ENCODE measurements around the gene CACNG7.

The CACNG7 gene

DNA sequence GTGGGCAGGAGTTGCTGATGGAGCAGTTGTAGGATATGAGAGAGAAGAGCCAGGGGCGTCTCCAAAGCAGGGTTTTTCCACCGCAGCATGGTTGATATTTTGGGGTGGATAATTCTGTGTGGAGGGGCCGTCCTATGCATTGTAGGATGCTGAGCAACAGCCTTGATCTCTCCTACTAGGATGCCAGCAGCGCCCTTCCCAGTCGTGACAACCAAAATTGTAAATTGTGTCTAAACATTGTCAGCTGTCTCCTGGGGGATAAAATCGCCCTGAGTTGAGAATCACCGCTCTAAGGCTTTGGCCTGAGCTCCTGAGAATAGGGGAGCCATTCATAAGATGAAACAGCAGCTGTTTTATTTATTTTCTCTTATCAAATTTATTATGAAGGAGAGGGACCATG lies 57.9 kb downstream of the CACNG7 start:
- DNase-seq = no peak
- Mint-ChIP-seq H3K4me1 (no peaks in the 10 kb centered on the region), H3K4me3 (no peak overlapping the region), H3K9me3 (no peaks in the 10 kb centered on the region), H3K27me3 (peaks cover 39% of the 10 kb centered on the region), H3K36me3 (ENCODE audit: low read depth) (no peaks in the 10 kb centered on the region), H3K27ac (no peak overlapping the region)
- ATAC-seq = no peak

DNA sequence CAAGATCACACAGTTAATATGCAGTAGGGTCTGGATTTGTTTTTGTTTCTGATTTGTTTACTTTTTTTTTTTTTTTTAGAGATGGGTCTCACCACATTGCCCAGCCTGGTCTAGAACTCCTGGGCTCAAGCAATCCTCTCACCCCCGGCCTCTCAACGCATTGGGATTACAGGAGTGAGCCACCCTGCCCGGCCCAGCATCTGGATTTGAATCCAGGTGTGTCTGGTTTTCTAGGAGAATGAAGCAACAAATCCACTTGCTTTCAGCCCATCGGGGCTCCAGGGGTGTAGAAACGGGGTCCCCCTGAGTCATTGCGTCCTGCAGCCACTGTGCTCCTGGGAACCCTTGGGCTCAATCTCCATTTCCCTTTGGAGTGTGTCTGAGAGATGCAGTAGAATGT lies 60.3 kb downstream of the CACNG7 start:
- Mint-ChIP-seq H3K4me3 (no peak overlapping the region), H3K27me3 (peaks cover 39% of the 10 kb centered on the region), H3K9me3 (no peaks in the 10 kb centered on the region), H3K4me1 (no peaks in the 10 kb centered on the region), H3K36me3 (ENCODE audit: low read depth) (no peaks in the 10 kb centered on the region), H3K27ac (no peak overlapping the region)
- ATAC-seq = no peak
- no peak for DNase-seq

- DNase-seq = no peak
- ATAC-seq = no peak
- no peaks in the 10 kb centered on the region for H3K36me3 Mint-ChIP-seq (ENCODE audit: low read depth)
- H3K4me3 Mint-ChIP-seq = no peak overlapping the region
- no peaks in the 10 kb centered on the region for H3K9me3 Mint-ChIP-seq
- H3K27me3 Mint-ChIP-seq = peaks cover 37% of the 10 kb centered on the region
- H3K4me1 Mint-ChIP-seq = no peaks in the 10 kb centered on the region
- H3K27ac Mint-ChIP-seq = no peak overlapping the region
Observed at GRCh38 chr19:53971673-53972072, 62.6 kb downstream of the CACNG7 start.

DNA sequence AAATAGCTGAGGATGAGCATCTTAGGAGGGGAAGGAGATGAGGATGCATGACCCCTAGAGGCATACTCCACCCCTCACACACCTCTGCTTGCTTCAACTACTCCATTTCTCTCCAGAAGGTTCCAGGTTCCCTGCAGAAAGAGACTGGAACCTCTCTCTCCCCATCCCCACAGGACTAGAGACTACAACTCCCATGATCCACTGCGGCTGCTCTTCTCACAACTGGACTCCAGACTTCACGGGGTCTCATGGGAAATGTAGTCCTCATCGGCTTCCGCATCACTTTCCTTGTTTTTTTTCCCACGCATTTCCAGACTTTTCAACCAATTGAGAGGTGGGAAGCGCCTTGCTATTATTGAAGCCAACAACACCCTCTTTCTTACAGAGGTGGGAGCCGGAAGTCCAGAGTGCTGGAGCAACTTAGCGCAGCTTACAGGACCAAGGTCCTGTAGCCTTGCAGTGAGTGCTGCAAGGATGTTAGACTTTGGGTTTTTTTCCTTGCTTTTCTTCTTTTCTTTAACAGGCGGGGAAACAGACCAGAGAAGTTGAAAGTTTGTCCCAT lies 68.4 kb downstream of the CACNG7 start:
- peaks cover 67% of the 10 kb centered on the region for H3K27me3 Mint-ChIP-seq
- ATAC-seq (peak; percentile 70), DNase-seq (peak; percentile 61)
- peaks cover 25% of the 10 kb centered on the region for H3K4me1 Mint-ChIP-seq
- peaks cover 9% of the 10 kb centered on the region for H3K36me3 Mint-ChIP-seq (ENCODE audit: low read depth)
- H3K4me3 Mint-ChIP-seq = peak overlapping the region; percentile 35
- peaks cover 15% of the 10 kb centered on the region for H3K9me3 Mint-ChIP-seq
- H3K27ac Mint-ChIP-seq = peak overlapping the region; percentile 3

- DNase-seq = peak; percentile 23
- Mint-ChIP-seq H3K27ac (no peak overlapping the region), H3K27me3 (peaks cover 61% of the 10 kb centered on the region), H3K36me3 (ENCODE audit: low read depth) (peaks cover 9% of the 10 kb centered on the region), H3K4me3 (peak overlapping the region; percentile 35), H3K9me3 (peaks cover 15% of the 10 kb centered on the region), H3K4me1 (peaks cover 25% of the 10 kb centered on the region)
- no peak for ATAC-seq
Observed at GRCh38 chr19:53977991-53978731, 69.1 kb downstream of the CACNG7 start.

DNA sequence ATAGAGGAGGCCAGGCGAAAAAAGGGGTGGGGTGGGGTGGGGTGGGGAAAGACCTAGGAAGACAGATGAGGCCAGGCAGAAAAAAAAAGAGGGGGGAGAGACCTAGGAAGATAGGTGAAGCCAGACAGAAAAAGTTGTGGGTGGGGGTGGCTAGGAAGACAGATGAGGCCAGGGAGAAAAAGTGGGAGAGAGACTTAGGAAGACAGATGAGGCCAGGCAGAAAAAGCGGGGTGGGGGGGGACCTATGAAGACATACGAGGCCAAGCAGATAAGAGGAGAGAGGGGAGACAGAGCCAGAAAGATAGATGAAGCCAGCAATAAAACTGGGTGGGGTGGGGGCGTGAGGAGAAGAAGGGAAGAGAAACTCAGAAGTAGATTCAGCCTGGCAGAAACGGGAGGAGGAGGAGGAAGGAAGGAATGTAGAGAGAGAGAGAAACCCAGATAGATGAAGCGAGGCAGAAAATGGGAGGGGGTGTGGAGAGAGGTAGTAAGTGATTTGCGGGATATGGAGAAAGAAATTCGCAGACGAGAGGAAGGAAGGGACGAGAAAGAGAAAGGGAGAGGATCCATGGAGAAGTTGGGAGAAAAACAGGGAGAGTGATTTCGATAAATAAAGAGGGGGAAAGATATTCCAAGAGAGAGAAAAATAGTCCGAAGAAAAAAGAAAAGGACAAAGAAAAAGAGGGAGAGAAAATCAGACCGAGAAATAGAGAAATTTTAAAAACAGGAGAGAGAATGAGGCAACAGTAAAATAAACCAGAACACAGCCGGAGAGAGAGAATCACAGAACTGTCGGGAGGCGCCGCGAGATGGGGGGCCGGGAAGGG lies 70.1 kb downstream of the CACNG7 start:
- Mint-ChIP-seq H3K4me1 (peaks cover 25% of the 10 kb centered on the region), H3K36me3 (ENCODE audit: low read depth) (peaks cover 9% of the 10 kb centered on the region), H3K27me3 (peaks cover 57% of the 10 kb centered on the region), H3K9me3 (peaks cover 15% of the 10 kb centered on the region), H3K27ac (peak overlapping the region; percentile 23), H3K4me3 (peak overlapping the region; percentile 44)
- DNase-seq (no peak), ATAC-seq (no peak)

DNA sequence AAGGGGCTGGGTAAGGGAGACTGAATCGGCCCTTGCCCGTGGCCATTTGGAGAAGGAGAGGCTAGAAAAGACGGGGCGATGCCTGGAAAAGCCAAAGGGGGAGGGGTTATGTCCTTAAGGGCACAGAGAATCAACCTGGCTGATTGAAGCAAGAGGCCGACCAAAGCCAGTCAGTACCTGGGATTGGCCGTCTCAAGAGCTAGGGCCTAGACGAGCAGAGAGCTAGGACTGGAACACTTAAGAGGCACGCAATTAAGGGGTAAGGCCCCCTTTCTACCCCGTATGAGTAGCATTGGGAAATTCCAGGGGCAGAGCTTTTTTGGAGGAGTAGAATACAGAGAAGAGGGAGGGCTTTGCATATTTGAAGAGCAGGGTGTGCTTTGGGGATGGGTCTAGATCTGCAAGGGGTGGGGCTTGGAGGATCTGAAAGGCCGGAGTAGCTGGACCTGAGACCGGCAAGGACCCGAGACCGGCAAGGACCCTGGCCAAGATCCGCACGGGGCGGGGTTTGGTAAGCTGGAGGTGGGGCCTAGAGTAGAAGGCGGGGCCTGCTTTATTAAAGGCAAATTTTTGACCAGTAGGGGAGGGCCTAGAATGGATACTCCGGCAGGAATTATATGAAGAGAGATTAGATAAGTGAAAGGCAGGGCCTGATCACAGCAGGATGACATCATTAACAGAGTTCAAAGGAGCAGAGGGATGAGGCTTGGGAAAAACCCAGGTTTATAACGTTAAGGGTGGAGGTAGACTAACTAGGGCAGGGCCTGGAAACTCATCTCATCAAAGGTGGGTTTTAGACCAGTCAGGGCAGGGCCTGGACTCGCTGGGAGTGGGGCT lies 71.7 kb downstream of the CACNG7 start:
- peak overlapping the region; percentile 57 for H3K4me3 Mint-ChIP-seq
- no peak overlapping the region for H3K27ac Mint-ChIP-seq
- DNase-seq = no peak
- H3K27me3 Mint-ChIP-seq = peaks cover 49% of the 10 kb centered on the region
- peaks cover 15% of the 10 kb centered on the region for H3K9me3 Mint-ChIP-seq
- H3K36me3 Mint-ChIP-seq (ENCODE audit: low read depth) = peaks cover 9% of the 10 kb centered on the region
- H3K4me1 Mint-ChIP-seq = peaks cover 25% of the 10 kb centered on the region
- no peak for ATAC-seq

- no peak for ATAC-seq
- Mint-ChIP-seq H3K4me3 (no peak overlapping the region), H3K27me3 (peaks cover 43% of the 10 kb centered on the region), H3K36me3 (ENCODE audit: low read depth) (peaks cover 9% of the 10 kb centered on the region), H3K9me3 (peaks cover 15% of the 10 kb centered on the region), H3K27ac (no peak overlapping the region), H3K4me1 (peaks cover 25% of the 10 kb centered on the region)
- no peak for DNase-seq
Observed at GRCh38 chr19:53981376-53981951, 72.4 kb downstream of the CACNG7 start.

DNA sequence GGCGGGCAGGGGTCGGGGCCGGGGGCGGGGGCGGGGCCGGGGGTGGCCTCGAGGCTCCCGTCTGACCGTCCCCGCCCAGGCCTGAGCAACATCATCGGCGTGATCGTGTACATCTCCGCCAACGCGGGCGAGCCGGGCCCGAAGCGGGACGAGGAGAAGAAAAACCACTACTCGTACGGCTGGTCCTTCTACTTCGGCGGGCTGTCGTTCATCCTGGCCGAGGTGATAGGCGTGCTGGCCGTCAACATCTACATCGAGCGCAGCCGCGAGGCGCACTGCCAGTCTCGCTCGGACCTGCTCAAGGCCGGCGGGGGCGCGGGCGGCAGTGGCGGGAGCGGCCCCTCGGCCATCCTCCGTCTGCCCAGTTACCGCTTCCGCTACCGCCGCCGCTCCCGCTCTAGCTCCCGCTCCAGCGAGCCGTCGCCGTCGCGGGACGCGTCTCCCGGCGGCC lies 72.9 kb downstream of the CACNG7 start:
- no peak overlapping the region for H3K4me3 Mint-ChIP-seq
- no peak overlapping the region for H3K27ac Mint-ChIP-seq

DNA sequence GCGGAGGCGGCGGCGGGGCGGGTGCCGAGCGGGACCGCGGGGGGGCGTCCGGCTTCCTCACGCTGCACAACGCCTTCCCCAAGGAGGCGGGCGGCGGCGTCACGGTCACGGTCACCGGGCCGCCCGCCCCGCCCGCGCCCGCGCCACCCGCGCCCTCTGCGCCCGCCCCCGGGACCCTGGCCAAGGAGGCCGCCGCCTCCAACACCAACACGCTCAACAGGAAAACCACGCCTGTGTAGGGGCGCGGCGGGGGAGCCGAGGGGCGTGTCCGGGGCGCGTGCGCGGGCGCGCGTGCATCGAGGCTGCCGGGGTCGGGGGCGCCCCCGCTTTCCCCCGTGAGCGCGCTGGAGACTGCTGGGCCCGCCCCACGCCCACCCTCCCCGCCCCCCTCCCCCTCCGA lies 73.5 kb downstream of the CACNG7 start:
- H3K4me1 Mint-ChIP-seq = peaks cover 22% of the 10 kb centered on the region
- H3K27me3 Mint-ChIP-seq = peaks cover 35% of the 10 kb centered on the region
- no peak overlapping the region for H3K4me3 Mint-ChIP-seq
- H3K9me3 Mint-ChIP-seq = peaks cover 13% of the 10 kb centered on the region
- H3K27ac Mint-ChIP-seq = no peak overlapping the region
- DNase-seq (no peak), ATAC-seq (no peak)
- H3K36me3 Mint-ChIP-seq (ENCODE audit: low read depth) = peaks cover 8% of the 10 kb centered on the region

More for the DNA sequence above, 72.9 kb downstream of the CACNG7 start:
- H3K9me3 Mint-ChIP-seq = peaks cover 15% of the 10 kb centered on the region
- peaks cover 40% of the 10 kb centered on the region for H3K27me3 Mint-ChIP-seq
- no peak for DNase-seq
- ATAC-seq = no peak
- H3K36me3 Mint-ChIP-seq (ENCODE audit: low read depth) = peaks cover 9% of the 10 kb centered on the region
- H3K4me1 Mint-ChIP-seq = peaks cover 25% of the 10 kb centered on the region

GRCh38 chr19:53983457-53984289 lies 74.6 kb downstream of the CACNG7 start:
- no peak for DNase-seq
- Mint-ChIP-seq H3K4me1 (peaks cover 17% of the 10 kb centered on the region), H3K9me3 (peaks cover 11% of the 10 kb centered on the region), H3K36me3 (ENCODE audit: low read depth) (peaks cover 6% of the 10 kb centered on the region), H3K4me3 (no peak overlapping the region), H3K27ac (no peak overlapping the region), H3K27me3 (peaks cover 33% of the 10 kb centered on the region)
- no peak for ATAC-seq

DNA sequence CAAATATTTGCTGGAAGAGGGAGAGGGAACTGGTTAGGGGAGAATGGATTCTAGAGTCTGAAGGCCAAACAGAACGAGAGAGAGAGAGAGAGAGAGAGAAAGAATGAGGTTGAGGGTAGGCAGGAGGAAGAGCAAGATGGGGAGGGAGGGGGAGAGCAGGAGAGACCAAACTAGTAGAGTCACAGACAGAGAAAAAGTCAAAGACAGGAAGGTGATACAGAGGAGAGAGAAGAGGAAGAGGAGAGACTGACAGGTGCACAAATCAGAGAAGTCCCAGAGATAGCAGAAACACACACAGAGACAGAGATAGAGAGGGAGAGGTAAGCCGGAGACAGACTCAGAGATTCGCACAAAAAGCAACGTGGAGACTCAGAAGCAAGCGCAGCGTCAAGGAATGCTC lies 76.8 kb downstream of the CACNG7 start:
- DNase-seq = no peak
- Mint-ChIP-seq H3K9me3 (peaks cover 3% of the 10 kb centered on the region), H3K4me1 (peaks cover 3% of the 10 kb centered on the region), H3K27me3 (peaks cover 20% of the 10 kb centered on the region), H3K4me3 (no peak overlapping the region), H3K27ac (no peak overlapping the region), H3K36me3 (ENCODE audit: low read depth) (peaks cover 2% of the 10 kb centered on the region)
- no peak for ATAC-seq

DNA sequence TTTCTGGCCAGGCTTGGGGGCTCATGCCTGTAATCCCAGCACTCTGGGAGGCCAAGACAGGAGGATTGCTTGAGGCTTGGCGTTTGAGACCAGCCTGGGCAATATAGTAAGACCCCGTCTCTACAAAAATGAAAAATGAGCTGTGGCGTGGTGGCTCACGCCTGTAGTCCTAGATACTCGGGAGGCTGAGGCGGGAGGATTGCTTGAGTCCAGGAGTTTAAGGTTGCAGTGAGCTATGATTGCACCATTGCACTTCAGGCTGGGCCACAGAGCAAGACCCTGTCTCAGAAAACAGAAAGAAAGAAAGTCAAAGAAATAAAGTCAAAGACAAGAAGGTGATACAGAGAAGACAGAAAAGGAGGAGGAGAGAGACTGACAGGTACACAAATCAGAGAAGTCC lies 79.9 kb downstream of the CACNG7 start:
- Mint-ChIP-seq H3K4me3 (no peak overlapping the region), H3K9me3 (no peaks in the 10 kb centered on the region), H3K27me3 (peaks cover 28% of the 10 kb centered on the region), H3K36me3 (ENCODE audit: low read depth) (no peaks in the 10 kb centered on the region), H3K27ac (no peak overlapping the region), H3K4me1 (peaks cover 5% of the 10 kb centered on the region)
- no peak for DNase-seq
- no peak for ATAC-seq

Data from activated naive CD8-positive, alpha-beta T cell treated with anti-CD3 and anti-CD28 coated beads, Interleukin-2, amount 50 U/mL, for 24 hours (primary cell).